Keratinocyte (primary cell): ENCODE measurements around the gene ISG20L2. TPM values are rescaled to one million over a fixed set of nuclear protein-coding genes. Genes with fewer than 3 reads are reported as not detected.
A peak's percentile ranks its signal among the peaks of the same experiment; 100 is the strongest.

ENCODE experiments used
- DNase-seq: peaks from one replicate; pipeline ENCODE4 v3.0.0-alpha.2; 2011; ENCODE audit warnings: low read depth, missing footprints, low spot score
- FAIRE-seq: peaks from 2 replicates; lab custom pipeline; 2011; peaks lifted over from hg19 to GRCh38; lab: Jason Lieb, UNC
- H2AFZ ChIP-seq: 2 replicates; pipeline ENCODE4 v1.6.0; 2012; ENCODE audit warnings: low read length, control low read depth, inconsistent platforms; ENCODE audit not compliant: control insufficient read depth
- H3K27ac ChIP-seq: 2 replicates; pipeline ENCODE4 v1.5.1; 2011; ENCODE audit warnings: low read length; ENCODE audit not compliant: control insufficient read depth, insufficient read depth
- H3K27me3 ChIP-seq: 3 replicates; pipeline ENCODE4 v1.6.0; 2011; ENCODE audit warnings: low read length; ENCODE audit not compliant: control insufficient read depth, insufficient read depth; ENCODE audit errors: extremely low read depth
- H3K36me3 ChIP-seq, 2 experiments: 2 replicates in 1 of 2; 3 replicates in 1 of 2; pipeline ENCODE4 v1.5.1; 2011; ENCODE audit warnings: low read length in 2 of 2, mild to moderate bottlenecking in 1 of 2; ENCODE audit not compliant: control insufficient read depth in 2 of 2, insufficient read depth in 2 of 2; ENCODE audit errors: extremely low read depth in 1 of 2
- H3K4me1 ChIP-seq: 3 replicates; pipeline ENCODE4 v1.5.1; 2011; ENCODE audit warnings: low read length; ENCODE audit not compliant: control insufficient read depth, insufficient read depth; ENCODE audit errors: extremely low read depth
- H3K4me2 ChIP-seq: 3 replicates; pipeline ENCODE4 v1.6.0; 2011; ENCODE audit warnings: low read depth, low read length; ENCODE audit not compliant: control insufficient read depth, insufficient read depth; ENCODE audit errors: extremely low read depth
- H3K4me3 ChIP-seq, 3 experiments: fragments of 200-600 bp in 1 of 3; sonication (generic) in 1 of 3; 2 replicates in 2 of 3; 3 replicates in 1 of 3; pipeline ENCODE4 v1.5.1; 2011 to 2016; ENCODE audit warnings: low read length in 3 of 3, mild to moderate bottlenecking in 3 of 3, control low read depth in 2 of 3, inconsistent platforms in 1 of 3, low read depth in 1 of 3, mixed read lengths in 1 of 3, mixed run types in 1 of 3, moderate library complexity in 1 of 3; ENCODE audit not compliant: control insufficient read depth in 2 of 3, insufficient read depth in 2 of 3; ENCODE audit errors: extremely low read depth in 1 of 3
- H3K79me2 ChIP-seq: 2 replicates; pipeline ENCODE4 v1.6.0; 2012; ENCODE audit warnings: low read length; ENCODE audit not compliant: control insufficient read depth, insufficient read depth
- H3K9ac ChIP-seq: 3 replicates; pipeline ENCODE4 v1.6.0; 2011; ENCODE audit warnings: low read length; ENCODE audit not compliant: control insufficient read depth, insufficient read depth; ENCODE audit errors: extremely low read depth
- H3K9me1 ChIP-seq: 3 replicates; pipeline ENCODE4 v1.6.0; 2011; ENCODE audit warnings: low read length; ENCODE audit not compliant: control insufficient read depth, insufficient read depth; ENCODE audit errors: extremely low read depth
- H3K9me3 ChIP-seq: 2 replicates; pipeline ENCODE4 v1.5.1; 2012; ENCODE audit warnings: low read depth, low read length; ENCODE audit not compliant: control insufficient read depth
- H4K20me1 ChIP-seq: 3 replicates; pipeline ENCODE4 v1.6.0; 2011; ENCODE audit warnings: low read length; ENCODE audit not compliant: control insufficient read depth, insufficient read depth; ENCODE audit errors: extremely low read depth
- CTCF ChIP-seq, 3 experiments: IDR thresholded peaks in 1 of 3; conservative IDR thresholded peaks in 1 of 3; optimal IDR thresholded peaks in 1 of 3; 2 replicates in 2 of 3; 3 replicates in 1 of 3; pipeline versions ENCODE3 to v1.5.1; 2011; ENCODE audit warnings: low read length in 3 of 3, mild to moderate bottlenecking in 3 of 3, moderate library complexity in 2 of 3, control low read depth in 1 of 3, inconsistent platforms in 1 of 3; ENCODE audit not compliant: insufficient read depth in 2 of 3; ENCODE audit errors: extremely low read depth in 1 of 3
- EZH2 ChIP-seq: IDR thresholded peaks from one replicate; pipeline ENCODE4 v1.6.1; 2012; ENCODE audit warnings: inconsistent platforms, mild to moderate bottlenecking, low read length, moderate library complexity
- dilution Hi-C: fragments of 300-500 bp; cut with MboI; formaldehyde crosslinking; loops from one replicate; pipeline ENCODE4 v1.7.0; 2020; ENCODE audit warnings: low sequenced_read_pairs; ENCODE audit not compliant: extremely low pct_ligation_motif_present
- polyA plus RNA-seq, 5 experiments: library from polyadenylated mRNA; depleted of rRNA in 3 of 5; stranded (reverse) in 3 of 5; stranded (forward) in 1 of 5; unstranded in 1 of 5; fragments of >200 nt; gene quantifications; 1 replicate in 1 of 5; 2 replicates in 3 of 5; 3 replicates in 1 of 5; pipeline versions ENCODE4 v1.2.1 to v1.2.3, GENCODE V29; 2011 to 2012; ENCODE audit warnings: missing spikeins in 2 of 5, low read depth in 1 of 5, low replicate concordance in 1 of 5

The ISG20L2 gene
- polyA plus RNA-seq, 1 donor (not counting 4 experiments of a cell fraction or from before 2014, with no cell fraction given) = 48.6 TPM

DNA sequence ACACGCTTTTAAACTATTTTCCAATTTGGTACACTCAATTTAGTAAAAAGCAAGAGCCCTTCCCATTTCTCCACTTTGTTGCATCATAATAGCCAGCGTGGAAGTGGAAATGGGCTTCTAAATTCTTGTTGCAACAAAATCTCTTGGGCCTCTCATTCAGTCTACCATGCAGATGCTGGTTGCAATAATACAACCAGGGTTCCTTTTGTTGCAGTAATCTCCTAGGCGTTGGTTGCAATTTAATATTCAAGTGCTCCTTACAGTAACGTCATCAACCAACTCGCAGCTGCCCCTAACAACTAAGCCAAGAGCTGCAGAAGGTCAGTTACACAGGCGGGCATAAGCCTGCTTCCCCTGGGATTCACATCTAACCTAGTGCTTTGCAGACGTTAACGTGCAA, 25.7 kb upstream of the ISG20L2 start:
- Histone ChIP-seq H4K20me1 (no peaks in the 10 kb centered on the region), H3K27ac (no peak overlapping the region), H3K79me2 (peaks cover 33% of the 10 kb centered on the region), H3K4me2 (no peak overlapping the region), H3K9ac (no peak overlapping the region), H3K9me1 (no peaks in the 10 kb centered on the region), H3K4me3 (no peak overlapping the region), H3K9me3 (no peaks in the 10 kb centered on the region), H2AFZ (no peak overlapping the region), H3K27me3 (no peaks in the 10 kb centered on the region), H3K36me3 (peaks cover 3 to 9% of the 10 kb centered on the region in 2 experiments), H3K4me1 (peaks cover 17% of the 10 kb centered on the region)
- TF ChIP-seq EZH2 (no peak), CTCF (optimal IDR thresholded peaks at IDR 0.05 in 1 of 3, IDR thresholded peaks at IDR 0.05 in 1 of 3, conservative IDR thresholded peaks at IDR 0.05 in 1 of 3; ENCODE audit: extremely low read depth in 1 of 3, insufficient read depth in 2 of 3, low read length in 3 of 3) (no peak)
- no peak for FAIRE-seq
- dilution Hi-C loops = no loop called here
- no peak for DNase-seq

DNA sequence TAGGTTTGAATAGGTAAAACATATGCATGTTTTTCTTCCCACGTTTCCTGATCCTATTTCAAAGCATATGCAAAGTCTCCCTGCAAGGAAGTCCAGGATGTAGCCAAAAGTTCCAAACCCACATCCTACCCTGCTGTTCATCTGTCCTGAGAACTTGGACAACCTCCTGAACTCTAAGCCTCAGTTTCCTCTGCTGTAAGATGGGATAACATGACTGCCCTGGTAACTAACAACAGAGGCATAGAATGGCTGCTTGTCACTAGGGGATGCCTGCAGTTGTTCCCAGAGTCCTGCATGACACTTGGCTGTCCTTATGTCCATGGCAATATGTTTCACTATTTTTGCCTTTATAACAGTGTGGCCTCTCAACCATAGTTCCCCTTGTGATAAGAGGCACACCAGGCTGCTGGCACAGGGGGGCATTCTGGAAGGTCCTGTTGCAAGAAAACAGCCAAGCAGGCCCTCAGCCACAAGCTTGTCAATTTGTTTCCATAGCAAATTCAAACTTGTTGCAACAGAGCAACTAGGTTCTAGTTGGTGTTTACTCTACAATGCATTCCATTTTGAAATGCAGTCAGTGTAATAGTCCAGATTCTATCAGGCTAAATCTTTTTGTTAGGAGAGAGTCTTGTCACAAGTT, 24.4 kb upstream of the ISG20L2 start:
- H3K4me1 ChIP-seq = peaks cover 29% of the 10 kb centered on the region
- DNase-seq (no peak), FAIRE-seq (no peak)
- H2AFZ ChIP-seq = no peak overlapping the region
- peak overlapping the region; percentile 90 for H3K27ac ChIP-seq
- H3K4me2 ChIP-seq = peak overlapping the region; percentile 95
- no peaks in the 10 kb centered on the region for H3K9me3 ChIP-seq
- peak overlapping the region; percentile 96 for H3K9ac ChIP-seq
- H3K9me1 ChIP-seq = no peaks in the 10 kb centered on the region
- H4K20me1 ChIP-seq = no peaks in the 10 kb centered on the region
- no peak for TF ChIP-seq EZH2
- TF ChIP-seq CTCF (optimal IDR thresholded peaks at IDR 0.05 in 1 of 3, IDR thresholded peaks at IDR 0.05 in 1 of 3, conservative IDR thresholded peaks at IDR 0.05 in 1 of 3; ENCODE audit: extremely low read depth in 1 of 3, insufficient read depth in 2 of 3, low read length in 3 of 3) = no peak
- peaks cover 3 to 12% of the 10 kb centered on the region in 2 experiments for H3K36me3 ChIP-seq
- dilution Hi-C loops = no loop called here
- H3K27me3 ChIP-seq = no peaks in the 10 kb centered on the region
- peak overlapping the region; percentile 73 to 93 (median 88) for H3K4me3 ChIP-seq
- peaks cover 46% of the 10 kb centered on the region for H3K79me2 ChIP-seq
